Urothelium cell line (cell line): ENCODE measurements around the gene CFAP46.

ENCODE experiments used
- DNase-seq: peaks from one replicate; pipeline ENCODE4 v3.0.0; 2011; ENCODE audit warnings: low spot score, mixed read lengths
- FAIRE-seq: peaks from 2 replicates; lab custom pipeline; 2011; peaks lifted over from hg19 to GRCh38; lab: Jason Lieb, UNC

CFAP46 gene

GRCh38 chr10:132884041-132884440, 58.3 kb downstream of the CFAP46 start:
- FAIRE-seq (no peak), DNase-seq (no peak)

- DNase-seq (no peak), FAIRE-seq (no peak)
These were observed 58.9 kb downstream of the CFAP46 start for GRCh38 chr10:132883391-132883881.

GRCh38 chr10:132882069-132882951, 60.1 kb downstream of the CFAP46 start:
- no peak for DNase-seq
- no peak for FAIRE-seq

GRCh38 chr10:132881186-132881920, 61.0 kb downstream of the CFAP46 start:
- no peak for FAIRE-seq
- no peak for DNase-seq

GRCh38 chr10:132880128-132880981, 62.0 kb downstream of the CFAP46 start:
- FAIRE-seq: no peak
- no peak for DNase-seq

- DNase-seq: no peak
- no peak for FAIRE-seq
These were observed 62.8 kb downstream of the CFAP46 start for GRCh38 chr10:132879408-132880127.

- DNase-seq: no peak
- FAIRE-seq: no peak
These were observed 63.5 kb downstream of the CFAP46 start for GRCh38 chr10:132878730-132879407.

GRCh38 chr10:132878091-132878729, 64.2 kb downstream of the CFAP46 start:
- FAIRE-seq (no peak), DNase-seq (no peak)

- no peak for FAIRE-seq
- DNase-seq: no peak
These were observed 64.9 kb downstream of the CFAP46 start for GRCh38 chr10:132877473-132877872.

GRCh38 chr10:132876993-132877431, 65.4 kb downstream of the CFAP46 start:
- FAIRE-seq (no peak), DNase-seq (no peak)

GRCh38 chr10:132876131-132876860, 66.1 kb downstream of the CFAP46 start:
- DNase-seq (no peak), FAIRE-seq (no peak)

GRCh38 chr10:132875435-132875834, 66.9 kb downstream of the CFAP46 start:
- no peak for DNase-seq
- no peak for FAIRE-seq

- no peak for FAIRE-seq
These were observed 69.0 kb downstream of the CFAP46 start for GRCh38 chr10:132873395-132873794.

GRCh38 chr10:132872658-132873057, 69.7 kb downstream of the CFAP46 start:
- FAIRE-seq: no peak
- no peak for DNase-seq

More at GRCh38 chr10:132873395-132873794, 69.0 kb downstream of the CFAP46 start:
- DNase-seq: no peak

- DNase-seq: no peak
These were observed 71.9 kb downstream of the CFAP46 start for GRCh38 chr10:132870426-132870825.

GRCh38 chr10:132869621-132870020, 72.7 kb downstream of the CFAP46 start:
- FAIRE-seq (no peak), DNase-seq (no peak)

More at GRCh38 chr10:132870426-132870825, 71.9 kb downstream of the CFAP46 start:
- no peak for FAIRE-seq

- FAIRE-seq (no peak), DNase-seq (no peak)
These were observed 73.4 kb downstream of the CFAP46 start for GRCh38 chr10:132868995-132869394.
